PC-9 (cell line): ENCODE measurements around the gene RNLS. TPM values are rescaled to one million over a fixed set of nuclear protein-coding genes. Genes with fewer than 3 reads are reported as not detected.

ENCODE experiments used
- BruUV-seq: library from RNA; stranded (reverse); fragments of 400-500 nt; replicated peaks from 2 replicates; lab custom pipeline; 2021; lab: Mats Ljungman, UMichigan
- CTCF ChIA-PET: fragments of 300-600 bp; sonication (Branson Sonifier 250); formaldehyde crosslinking; loops from one replicate; lab custom pipeline; 2022; ENCODE audit warnings: antibody characterized with exemption; lab: Charles Lee
- POLR2A ChIA-PET: fragments of 300-600 bp; sonication (Branson Sonifier 250); formaldehyde crosslinking; loops from one replicate; lab custom pipeline; 2022; ENCODE audit warnings: antibody characterized with exemption; ENCODE audit not compliant: unreplicated experiment; lab: Charles Lee
- DNase-seq, 2 experiments: peaks; one replicate each; pipeline versions ENCODE4 v3.0.0 to v3.0.0-alpha.2; 2015 to 2022; ENCODE audit warnings: mixed read lengths in 1 of 2
- H2AFZ ChIP-seq: fragments of 200-600 bp; sonication (generic); 2 replicates; pipeline ENCODE4 v1.8.1; 2017; ENCODE audit warnings: antibody characterized with exemption
- H3F3A ChIP-seq: fragments of 200-600 bp; sonication (generic); 2 replicates; pipeline ENCODE4 v1.8.1; 2017; ENCODE audit warnings: antibody characterized with exemption, mild to moderate bottlenecking, low read depth; ENCODE audit not compliant: insufficient read depth
- H3K27ac ChIP-seq: fragments of 200-600 bp; sonication (generic); 2 replicates; pipeline ENCODE4 v1.6.1; 2016; ENCODE audit warnings: mixed run types
- H3K27me3 ChIP-seq: fragments of 200-600 bp; sonication (generic); 2 replicates; pipeline ENCODE4 v1.6.1; 2016; ENCODE audit warnings: low read depth, mixed run types; ENCODE audit not compliant: insufficient read depth
- H3K36me3 ChIP-seq: fragments of 200-600 bp; sonication (generic); 2 replicates; pipeline ENCODE4 v1.6.1; 2016; ENCODE audit warnings: low read depth, mixed run types
- H3K4me1 ChIP-seq: fragments of 200-600 bp; sonication (generic); replicated peaks from 2 replicates; pipeline ENCODE4 v1.6.1; 2016; ENCODE audit warnings: mixed run types; ENCODE audit not compliant: insufficient read depth
- H3K4me2 ChIP-seq: fragments of 200-600 bp; sonication (generic); 2 replicates; pipeline ENCODE4 v1.6.1; 2017; ENCODE audit warnings: mixed run types
- H3K4me3 ChIP-seq: fragments of 200-600 bp; sonication (generic); 2 replicates; pipeline ENCODE4 v1.6.1; 2016; ENCODE audit warnings: mixed run types
- H3K79me2 ChIP-seq: fragments of 200-600 bp; sonication (generic); 2 replicates; pipeline ENCODE4 v1.6.1; 2017; ENCODE audit warnings: low read depth, mixed run types
- H3K9me2 ChIP-seq: fragments of 200-600 bp; sonication (generic); 2 replicates; pipeline ENCODE4 v1.8.1; 2017; ENCODE audit warnings: mild to moderate bottlenecking; ENCODE audit not compliant: insufficient read depth
- H3K9me3 ChIP-seq: fragments of 200-600 bp; sonication (generic); 2 replicates; pipeline ENCODE4 v1.8.1; 2016; ENCODE audit warnings: low read depth; ENCODE audit not compliant: insufficient read depth
- H4K20me1 ChIP-seq: fragments of 200-600 bp; sonication (generic); 2 replicates; pipeline ENCODE4 v1.8.1; 2017; ENCODE audit not compliant: insufficient read depth
- CTCF ChIP-seq: fragments of 200-600 bp; sonication (generic); conservative IDR thresholded peaks from 2 replicates; pipeline ENCODE4 v1.6.1; 2017; ENCODE audit warnings: mixed run types, antibody characterized with exemption, mild to moderate bottlenecking, moderate library complexity
- EZH2 ChIP-seq: fragments of 200-600 bp; sonication (generic); IDR thresholded peaks from 2 replicates; pipeline ENCODE4 v1.8.0; 2017; ENCODE audit warnings: antibody characterized with exemption, low read depth
- intact Hi-C: fragments of 100-400 bp; cut with micrococcal nuclease; formaldehyde crosslinking; loops from one replicate; pipeline ENCODE4 v1.10.0; 2022; ENCODE audit not compliant: unreplicated experiment
- total RNA-seq: library from RNA; stranded (reverse); gene quantifications from 2 replicates; pipeline ENCODE4 v1.2.3, GENCODE V29; 2021

The RNLS gene
- total RNA-seq, 1 experiment from 2014 or later, result not detected

GRCh38 chr10:88232983-88233543 is 350.1 kb downstream of the RNLS start:
- no peak for DNase-seq

GRCh38 chr10:88232029-88232895 is 350.9 kb downstream of the RNLS start:
- Histone ChIP-seq H2AFZ (no peak overlapping the region), H3K4me2 (no peak overlapping the region), H3K4me3 (no peak overlapping the region), H3K4me1 (no peaks in the 10 kb centered on the region), H3K9me3 (no peaks in the 10 kb centered on the region; the same call in 1 of the 2 replicates), H4K20me1 (no peaks in the 10 kb centered on the region), H3K9me2 (no peaks in the 10 kb centered on the region), H3K27ac (no peak overlapping the region), H3K79me2 (no peaks in the 10 kb centered on the region), H3K27me3 (no peaks in the 10 kb centered on the region), H3F3A (no peaks in the 10 kb centered on the region), H3K36me3 (no peaks in the 10 kb centered on the region)
- CTCF ChIA-PET, result no interaction called here
- POLR2A ChIA-PET, result interaction anchor here (0.7 kb wide), 1 partner anchor 164 kb away, joined by 3 read pairs; no protein-coding TSS in a partner anchor
- no peak for DNase-seq
- intact Hi-C loops, result no loop called here
- BruUV-seq, result no TSS peak
- TF ChIP-seq EZH2 (no peak), CTCF (no peak)

More at GRCh38 chr10:88232983-88233543, 350.1 kb downstream of the RNLS start:
- Histone ChIP-seq H3K27ac (no peak overlapping the region), H2AFZ (no peak overlapping the region), H3K4me2 (no peak overlapping the region), H3K9me3 (no peaks in the 10 kb centered on the region; the same call in 1 of the 2 replicates), H4K20me1 (no peaks in the 10 kb centered on the region), H3F3A (no peaks in the 10 kb centered on the region), H3K4me3 (no peak overlapping the region), H3K79me2 (no peaks in the 10 kb centered on the region), H3K9me2 (no peaks in the 10 kb centered on the region), H3K27me3 (no peaks in the 10 kb centered on the region), H3K36me3 (no peaks in the 10 kb centered on the region), H3K4me1 (no peaks in the 10 kb centered on the region)
- ChIA-PET CTCF (no interaction called here), POLR2A (no interaction called here)
- no TSS peak for BruUV-seq
- intact Hi-C loops, result no loop called here
- TF ChIP-seq EZH2, result no peak

- Histone ChIP-seq H3K9me2 (no peaks in the 10 kb centered on the region), H4K20me1 (no peaks in the 10 kb centered on the region), H3K4me2 (no peak overlapping the region), H3K4me3 (no peak overlapping the region), H2AFZ (no peak overlapping the region), H3F3A (no peaks in the 10 kb centered on the region), H3K9me3 (no peaks in the 10 kb centered on the region; the same call in 1 of the 2 replicates), H3K27me3 (no peaks in the 10 kb centered on the region), H3K27ac (no peak overlapping the region), H3K4me1 (no peaks in the 10 kb centered on the region), H3K36me3 (no peaks in the 10 kb centered on the region), H3K79me2 (no peaks in the 10 kb centered on the region)
- intact Hi-C loops, result no loop called here
- no peak for TF ChIP-seq EZH2
- no peak for TF ChIP-seq CTCF
- ChIA-PET POLR2A (no interaction called here), CTCF (no interaction called here)
- no TSS peak for BruUV-seq
- DNase-seq, result no peak
These were observed 352.9 kb downstream of the RNLS start for GRCh38 chr10:88230251-88230650.
